Right lung (tissue), 5 donors: ENCODE data around the gene TRIM40. TPM values are rescaled to one million over a fixed set of nuclear protein-coding genes. Genes with fewer than 3 reads are reported as not detected.

Source experiments
- DNase-seq, 2 donors: peaks; one replicate each; pipeline ENCODE4 v3.0.0-alpha.2; 2013
- polyA plus RNA-seq, 5 donors: library from polyadenylated mRNA; unstranded; fragments of 120-200 nt; gene quantifications; one replicate each; pipeline versions ENCODE4 v1.2.1 to v1.2.3, GENCODE V29; 2013; ENCODE audit warnings: inconsistent platforms in 1 of 5, low replicate concordance in 1 of 5; ENCODE audit not compliant: insufficient read length in 5 of 5, insufficient read depth in 1 of 5

Gene TRIM40
- polyA plus RNA-seq, 5 donors, result 0.08 to 0.14 (median 0.12) TPM; not detected in 2

DNA sequence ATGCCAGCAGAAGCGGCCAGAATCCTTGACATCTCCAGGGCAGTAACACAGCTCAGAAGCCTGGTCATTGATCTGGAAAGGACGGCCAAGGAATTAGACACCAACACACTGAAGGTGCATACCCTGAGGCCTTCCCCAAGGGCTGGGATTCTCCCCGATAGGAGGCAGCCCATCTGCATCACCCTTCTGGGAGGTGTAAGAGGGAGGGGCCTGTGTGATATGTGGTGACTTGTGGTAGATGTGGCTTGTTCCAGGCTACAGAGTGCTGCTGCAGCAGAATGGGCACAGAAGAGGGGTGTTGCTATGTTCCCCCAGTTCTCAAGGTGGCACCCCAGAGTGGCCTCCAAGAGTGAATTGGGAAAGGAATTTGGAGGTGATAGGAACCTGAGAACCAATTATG lies 11.2 kb downstream of the TRIM40 start:
- no peak for DNase-seq

DNA sequence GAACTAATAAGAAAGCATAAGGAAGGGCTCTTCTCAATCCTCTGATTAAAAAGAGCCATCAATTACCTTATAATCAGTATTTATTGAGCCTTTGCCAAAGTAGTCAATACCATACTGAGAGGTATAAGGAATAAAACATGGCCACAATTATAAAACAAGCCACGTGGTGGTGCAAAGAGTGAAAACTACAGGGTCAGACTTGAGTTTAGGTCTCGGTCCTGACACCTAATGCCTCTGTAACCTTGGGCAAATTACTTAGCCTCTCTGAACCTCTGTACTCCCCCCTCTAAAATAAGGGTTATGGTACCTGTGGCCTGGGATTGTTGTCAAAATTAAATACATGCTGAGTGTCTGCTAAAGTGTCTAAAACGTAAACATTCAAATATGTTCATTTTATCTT lies 13.3 kb downstream of the TRIM40 start:
- DNase-seq, result no peak

DNA sequence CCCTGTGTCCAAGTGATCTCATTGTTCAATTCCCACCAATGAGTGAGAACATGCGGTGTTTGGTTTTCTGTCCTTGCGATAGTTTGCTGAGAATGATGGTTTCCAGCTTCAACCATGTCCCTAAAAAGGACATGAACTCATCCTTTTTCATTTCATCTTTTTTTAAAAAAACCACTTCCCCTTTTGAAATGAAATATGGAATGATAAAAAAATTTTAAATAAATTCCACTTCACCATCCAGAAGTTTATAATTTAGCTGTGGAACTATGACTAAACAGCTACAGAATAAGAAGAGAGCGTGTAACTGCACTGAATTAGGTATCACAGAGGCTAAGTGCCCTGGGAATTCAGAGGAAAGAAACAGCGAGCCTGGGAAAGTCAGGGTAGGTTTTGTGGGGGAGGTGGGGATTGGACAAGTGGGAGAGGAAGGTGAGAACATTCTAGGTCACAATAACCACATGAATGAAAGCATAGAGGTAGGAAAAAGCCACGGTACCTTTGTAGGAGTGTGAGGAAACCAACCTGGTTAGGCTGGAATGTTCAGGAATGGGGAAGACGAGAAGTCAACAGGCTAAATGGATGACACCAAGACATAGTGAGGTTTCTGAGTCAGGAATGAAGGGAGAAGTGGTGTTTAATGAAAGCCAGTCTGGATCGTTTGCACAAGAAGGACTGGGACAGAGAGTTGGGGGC lies 14.1 kb downstream of the TRIM40 start:
- DNase-seq, result no peak

GRCh38 chr6:30150671-30151395 lies 14.9 kb downstream of the TRIM40 start:
- no peak for DNase-seq

DNA sequence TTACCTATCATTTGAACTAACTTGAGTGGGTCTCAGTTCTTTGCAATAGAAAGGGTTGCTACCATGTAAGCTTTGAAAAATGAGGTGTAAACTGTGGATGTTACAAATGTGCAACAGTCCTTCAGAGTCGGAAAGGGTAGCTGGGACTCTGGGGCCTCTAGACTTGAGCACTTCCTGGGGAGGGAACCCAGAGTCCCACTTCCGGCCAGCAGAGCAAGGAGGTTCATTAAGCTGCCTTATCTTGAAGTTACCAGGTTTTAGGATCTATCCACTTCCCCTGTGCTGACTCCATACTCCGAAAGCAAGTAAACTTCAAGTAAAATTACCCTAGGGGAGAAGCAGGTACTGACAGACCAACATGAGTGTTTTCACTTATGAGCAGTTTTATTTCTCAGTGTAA lies 15.6 kb downstream of the TRIM40 start:
- DNase-seq, result no peak

GRCh38 chr6:30152016-30152673 lies 16.2 kb downstream of the TRIM40 start:
- no peak for DNase-seq

GRCh38 chr6:30152910-30153610 lies 17.1 kb downstream of the TRIM40 start:
- no peak for DNase-seq

DNA sequence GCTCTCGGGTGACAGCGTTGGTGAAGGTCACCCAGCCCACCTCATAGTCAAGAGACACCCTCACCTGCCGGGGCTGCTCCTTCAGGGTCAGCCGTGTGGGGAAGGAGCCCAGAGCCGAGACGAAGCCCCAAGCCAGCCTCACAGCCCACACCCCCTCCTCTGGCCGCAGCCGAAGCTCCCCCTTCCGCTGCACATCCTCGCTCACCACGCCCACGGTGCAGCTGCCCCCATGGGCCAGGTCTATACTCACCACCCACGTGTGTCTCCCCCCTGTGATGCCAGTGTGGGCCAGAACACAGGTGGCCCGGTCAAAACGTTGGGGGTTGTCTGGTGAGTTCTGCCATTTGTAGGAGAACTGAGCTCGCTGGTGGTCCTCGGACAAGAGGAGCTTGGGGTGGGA lies 18.1 kb downstream of the TRIM40 start:
- no peak for DNase-seq

DNA sequence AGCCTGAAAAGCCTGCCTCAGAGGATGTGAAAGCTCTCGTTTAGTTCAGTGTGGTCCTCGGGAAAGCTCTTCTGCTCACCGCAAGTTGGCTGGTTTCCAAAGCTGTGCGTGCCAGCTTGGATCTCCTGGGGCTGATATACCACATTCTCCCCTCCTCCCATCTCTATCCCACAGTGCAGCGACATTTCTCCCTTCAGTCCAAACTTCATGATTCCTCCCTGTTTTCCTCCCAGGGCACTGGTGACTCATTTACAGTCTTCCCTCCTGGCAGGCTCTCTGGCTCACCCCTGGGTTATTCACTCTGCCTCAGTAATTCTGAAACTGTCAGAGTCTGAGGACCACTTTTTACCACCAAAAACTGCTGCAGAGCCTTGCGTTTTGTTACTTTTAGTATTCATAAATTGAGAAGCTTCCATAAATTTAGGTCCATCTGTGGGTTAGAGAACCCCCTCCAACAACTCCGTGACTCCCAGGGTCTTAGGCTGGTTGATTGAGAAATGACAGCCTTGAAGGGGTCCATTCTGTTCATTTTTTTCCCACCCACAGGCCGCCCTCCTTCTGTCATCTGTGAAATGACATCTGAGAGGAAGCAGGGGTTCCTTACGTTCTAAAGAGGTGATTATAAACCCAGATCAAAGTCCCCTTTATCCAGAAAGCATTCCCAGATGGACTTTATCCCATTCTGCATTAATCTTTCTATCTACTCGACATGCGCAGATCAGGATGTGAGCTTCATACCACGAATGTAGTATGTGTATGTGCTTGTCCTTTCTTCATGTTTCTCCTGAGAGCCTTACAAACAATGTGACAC lies 19.0 kb downstream of the TRIM40 start:
- no peak for DNase-seq

GRCh38 chr6:30155520-30156261 lies 19.8 kb downstream of the TRIM40 start:
- no peak for DNase-seq

GRCh38 chr6:30156262-30156599 lies 20.3 kb downstream of the TRIM40 start:
- peak in 1 of 2 donors; percentile 6 for DNase-seq

- DNase-seq, result no peak
Observed at GRCh38 chr6:30156774-30157173, 20.8 kb downstream of the TRIM40 start.

GRCh38 chr6:30157581-30157980 lies 21.6 kb downstream of the TRIM40 start:
- no peak for DNase-seq

- no peak for DNase-seq
Observed at GRCh38 chr6:30157999-30158398, 22.1 kb downstream of the TRIM40 start.

- no peak for DNase-seq
Observed at GRCh38 chr6:30158475-30159040, 22.6 kb downstream of the TRIM40 start.

- no peak for DNase-seq
Observed at GRCh38 chr6:30160008-30160784, 24.3 kb downstream of the TRIM40 start.

- no peak for DNase-seq
Observed at GRCh38 chr6:30160785-30161531, 25.0 kb downstream of the TRIM40 start, which contains the start of gene TRIM10. TRIM10 (minus strand) TSS chr6:30161211; CDS start chr6:30160858, 353 bp downstream.

GRCh38 chr6:30162265-30163089 lies 26.5 kb downstream of the TRIM40 start:
- DNase-seq, result no peak
